RWPE2 (cell line): ENCODE results near the gene FAP.
A peak's percentile ranks its signal among the peaks of the same experiment; 100 is the strongest.

Source experiments
- ATAC-seq: fragments of 200-7000 bp; cut with Tn5 transposase; 3 replicates; pipeline ENCODE4 v1.9.1; 2021; ENCODE audit warnings: low read depth
- DNase-seq: peaks from one replicate; pipeline ENCODE4 v3.0.0-alpha.2; 2020; ENCODE audit warnings: low spot score
- H3K27ac ChIP-seq: fragments of 450-650 bp; 2 replicates; pipeline ENCODE4 v1.5.1; 2017; ENCODE audit warnings: mild to moderate bottlenecking; ENCODE audit not compliant: poor library complexity, severe bottlenecking
- H3K27me3 ChIP-seq: fragments of 250-450 bp; sonication (Bioruptor Pico); 2 replicates; pipeline ENCODE4 v1.5.1; 2021; ENCODE audit warnings: mild to moderate bottlenecking, moderate library complexity; ENCODE audit not compliant: insufficient read depth, poor library complexity, severe bottlenecking
- H3K36me3 ChIP-seq: fragments of 250-450 bp; sonication (Bioruptor Pico); 2 replicates; pipeline ENCODE4 v1.5.1; 2020; ENCODE audit warnings: low read depth, mild to moderate bottlenecking, moderate library complexity
- H3K4me1 ChIP-seq: fragments of 250-450 bp; sonication (Bioruptor Pico); 2 replicates; pipeline ENCODE4 v1.5.1; 2021; ENCODE audit warnings: mild to moderate bottlenecking, moderate library complexity; ENCODE audit not compliant: insufficient read depth, poor library complexity, severe bottlenecking
- H3K4me3 ChIP-seq: fragments of 250-450 bp; sonication (Bioruptor Pico); 2 replicates; pipeline ENCODE4 v1.5.1; 2021; ENCODE audit warnings: mild to moderate bottlenecking, moderate library complexity; ENCODE audit not compliant: severe bottlenecking
- H3K9me3 ChIP-seq: fragments of 250-450 bp; sonication (Bioruptor Pico); 2 replicates; pipeline ENCODE4 v1.5.1; 2021; ENCODE audit warnings: mild to moderate bottlenecking, moderate library complexity; ENCODE audit not compliant: severe bottlenecking
- TF ChIP-seq, protein P1 (sequence below): fragments of 450-650 bp; IDR thresholded peaks from one replicate; pipeline ENCODE4 v1.5.1; 2017; ENCODE audit warnings: mild to moderate bottlenecking, moderate library complexity; ENCODE audit not compliant: poor library complexity, severe bottlenecking

Gene FAP

DNA sequence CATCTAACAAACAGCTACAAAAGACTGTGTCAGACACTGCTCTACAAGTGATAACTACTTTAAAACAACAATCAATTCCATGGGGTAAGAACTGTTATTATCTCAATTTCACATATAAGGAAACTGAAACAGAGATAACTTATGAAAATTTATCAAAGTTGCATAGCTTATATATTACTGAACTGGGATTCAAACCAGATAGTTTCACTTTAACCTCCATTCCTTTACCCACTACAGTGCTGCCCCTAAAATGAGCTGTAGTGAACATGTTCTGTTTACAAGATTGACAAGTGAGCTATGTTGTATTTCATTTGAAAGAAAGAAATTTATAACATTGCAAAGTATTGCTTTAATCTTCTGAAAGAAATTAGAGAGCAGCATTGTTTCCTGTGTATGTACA is 77.1 kb downstream of the FAP start:
- Histone ChIP-seq H3K27me3 (no peaks in the 10 kb centered on the region), H3K27ac (no peak overlapping the region), H3K36me3 (no peaks in the 10 kb centered on the region), H3K4me3 (no peak overlapping the region), H3K4me1 (no peaks in the 10 kb centered on the region), H3K9me3 (no peaks in the 10 kb centered on the region)
- no peak for DNase-seq
- ATAC-seq = no peak
- TF ChIP-seq, protein P1, sequence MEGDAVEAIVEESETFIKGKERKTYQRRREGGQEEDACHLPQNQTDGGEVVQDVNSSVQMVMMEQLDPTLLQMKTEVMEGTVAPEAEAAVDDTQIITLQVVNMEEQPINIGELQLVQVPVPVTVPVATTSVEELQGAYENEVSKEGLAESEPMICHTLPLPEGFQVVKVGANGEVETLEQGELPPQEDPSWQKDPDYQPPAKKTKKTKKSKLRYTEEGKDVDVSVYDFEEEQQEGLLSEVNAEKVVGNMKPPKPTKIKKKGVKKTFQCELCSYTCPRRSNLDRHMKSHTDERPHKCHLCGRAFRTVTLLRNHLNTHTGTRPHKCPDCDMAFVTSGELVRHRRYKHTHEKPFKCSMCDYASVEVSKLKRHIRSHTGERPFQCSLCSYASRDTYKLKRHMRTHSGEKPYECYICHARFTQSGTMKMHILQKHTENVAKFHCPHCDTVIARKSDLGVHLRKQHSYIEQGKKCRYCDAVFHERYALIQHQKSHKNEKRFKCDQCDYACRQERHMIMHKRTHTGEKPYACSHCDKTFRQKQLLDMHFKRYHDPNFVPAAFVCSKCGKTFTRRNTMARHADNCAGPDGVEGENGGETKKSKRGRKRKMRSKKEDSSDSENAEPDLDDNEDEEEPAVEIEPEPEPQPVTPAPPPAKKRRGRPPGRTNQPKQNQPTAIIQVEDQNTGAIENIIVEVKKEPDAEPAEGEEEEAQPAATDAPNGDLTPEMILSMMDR = no peak

DNA sequence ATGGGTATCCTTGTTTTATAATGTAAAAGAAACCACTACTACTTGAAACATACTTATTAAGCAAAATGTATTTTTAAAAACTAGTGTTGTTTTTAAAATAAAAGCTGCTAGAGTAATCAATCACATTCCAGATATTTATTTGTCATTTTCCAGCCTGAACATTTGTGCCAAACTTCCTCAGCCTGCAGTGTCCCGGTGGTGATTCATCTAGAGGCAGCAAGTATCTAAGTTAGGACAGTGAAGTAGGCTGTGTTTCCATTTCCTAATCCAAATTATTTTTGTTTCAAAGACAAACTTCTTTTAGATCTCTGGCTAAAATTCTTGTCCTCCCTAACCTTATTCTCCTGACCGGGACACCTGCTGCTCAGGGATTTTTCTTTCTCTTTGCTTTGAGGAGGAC is 78.4 kb downstream of the FAP start:
- no peaks in the 10 kb centered on the region for H3K9me3 ChIP-seq
- no peaks in the 10 kb centered on the region for H3K36me3 ChIP-seq
- ATAC-seq (no peak), DNase-seq (no peak)
- no peaks in the 10 kb centered on the region for H3K27me3 ChIP-seq
- no peaks in the 10 kb centered on the region for H3K4me1 ChIP-seq
- no peak overlapping the region for H3K4me3 ChIP-seq
- H3K27ac ChIP-seq = no peak overlapping the region
- TF ChIP-seq, protein P1 = no peak

DNA sequence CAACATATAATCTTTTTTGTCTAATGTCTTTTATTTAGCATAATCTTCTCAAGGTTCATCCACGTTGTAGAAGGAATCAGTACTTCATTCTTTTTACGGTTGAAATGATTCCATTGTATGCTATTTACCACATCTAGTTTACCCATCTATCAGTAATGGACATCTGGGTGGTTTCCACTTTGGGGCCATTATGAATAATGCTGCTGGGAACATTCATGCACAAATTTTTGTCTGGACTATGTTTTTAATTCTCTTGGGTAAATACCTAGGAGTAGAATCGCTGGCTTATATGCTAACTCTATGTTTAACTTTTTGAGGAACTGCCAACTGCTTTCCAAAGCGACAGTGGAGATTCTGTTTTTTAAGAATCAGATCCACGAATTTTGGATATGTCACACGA is 83.8 kb downstream of the FAP start:
- DNase-seq (no peak), ATAC-seq (no peak)
- Histone ChIP-seq H3K9me3 (no peaks in the 10 kb centered on the region), H3K4me3 (no peak overlapping the region), H3K27me3 (no peaks in the 10 kb centered on the region), H3K36me3 (no peaks in the 10 kb centered on the region), H3K4me1 (no peaks in the 10 kb centered on the region), H3K27ac (no peak overlapping the region)
- TF ChIP-seq, protein P1 = no peak

DNA sequence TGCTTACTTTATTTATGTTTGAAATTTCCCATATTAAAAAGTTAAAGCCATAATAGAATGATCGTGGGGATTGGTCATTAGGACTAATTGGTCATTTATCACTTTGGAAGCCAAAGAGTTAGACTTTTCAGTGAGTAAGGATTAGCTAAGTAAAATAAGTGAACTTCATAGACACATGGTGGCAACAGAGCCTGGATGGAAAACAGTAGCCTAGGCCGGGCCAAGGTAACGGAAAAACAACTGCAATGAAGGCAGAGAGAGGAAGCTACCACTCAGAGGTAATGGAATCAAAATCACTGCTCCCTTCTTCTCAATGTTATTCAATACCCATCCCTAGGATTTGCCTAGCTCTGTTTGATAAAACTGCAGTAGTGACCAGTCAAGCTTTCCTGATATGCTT is 87.1 kb downstream of the FAP start:
- TF ChIP-seq, protein P1 = no peak
- Histone ChIP-seq H3K4me1 (no peaks in the 10 kb centered on the region), H3K27me3 (no peaks in the 10 kb centered on the region), H3K9me3 (no peaks in the 10 kb centered on the region), H3K36me3 (no peaks in the 10 kb centered on the region), H3K4me3 (no peak overlapping the region), H3K27ac (no peak overlapping the region)
- no peak for ATAC-seq
- DNase-seq = no peak

DNA sequence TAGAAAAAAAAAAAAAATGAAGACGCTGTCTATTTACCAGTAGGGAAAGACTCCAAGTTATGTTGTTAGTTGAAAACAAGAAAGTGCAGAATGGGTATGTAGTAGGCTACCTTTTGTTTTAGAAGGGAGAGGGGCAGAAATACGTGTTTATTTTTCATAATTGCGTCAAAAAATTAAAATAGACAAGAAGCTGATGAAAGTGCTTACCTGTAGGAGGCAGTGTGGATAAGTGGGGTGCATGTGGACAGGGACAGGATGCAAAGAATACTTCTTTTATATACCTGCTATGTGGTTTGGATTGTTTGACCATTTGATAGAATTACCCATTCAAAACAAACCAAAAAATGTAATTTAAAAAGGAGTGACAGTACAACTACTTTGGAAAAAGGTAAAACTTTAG is 88.2 kb downstream of the FAP start:
- no peak for ATAC-seq
- Histone ChIP-seq H3K4me1 (no peaks in the 10 kb centered on the region), H3K9me3 (no peaks in the 10 kb centered on the region), H3K27me3 (no peaks in the 10 kb centered on the region), H3K27ac (no peak overlapping the region), H3K36me3 (no peaks in the 10 kb centered on the region), H3K4me3 (no peak overlapping the region)
- TF ChIP-seq, protein P1 = peak; percentile 24
- DNase-seq = no peak
